Heart left ventricle (tissue), 13 donors: ENCODE data around the gene MACROH2A1.

ENCODE experiments used
- POLR2A ChIP-seq, 2 donors: fragments of 450-650 bp; IDR thresholded peaks; one replicate each; pipeline ENCODE4 v1.6.1; 2017; ENCODE audit warnings: antibody characterized with exemption in 2 of 2, mild to moderate bottlenecking in 2 of 2, moderate library complexity in 2 of 2
- TF ChIP-seq, protein P1 (sequence below), 12 donors: fragments of 200-600 bp; sonication (generic) in 4 of 12; IDR thresholded peaks; one replicate each; pipeline versions ENCODE4 v1.5.0 to v1.8.0; 2018 to 2022; ENCODE audit warnings: antibody characterized with exemption in 12 of 12, mild to moderate bottlenecking in 5 of 12
- donor health status: ischemic (EF 13 %, LVEDD 7.1; RV severe dilation, severe dysfunction).
- donor health status: DM: no; HTN: yes; CAD: no.
- donor health status: DM: no; HTN: no; CAD: no.
- donor health status: ischemic (EF 25% LVEDD 6.9; RV normal size, moderate dysfunction).
- donor health status: ischemic (EF 25% LVEDD 5.7; RV mildly dilated, moderate dysfunction).
- donor health status: ischemic (EF 35%, LVEDD 5.7; RV mildly dilated, moderate dysfunction).
- donor health status: nonischemic (EF 11% LVEDD 7.7; RV severe dilation, severe dysfunction).
- donor health status: DM: yes; HTN: yes; CAD: no.
- donor health status: PGD.
- donor health status: ischemic (EF 29% LVEDD 5.4; RV normal size, mild dysfunction).
- donor health status: nonischemic (EF 23%, LVEDD 6.1; RV moderate dilation, normal function).

DNA sequence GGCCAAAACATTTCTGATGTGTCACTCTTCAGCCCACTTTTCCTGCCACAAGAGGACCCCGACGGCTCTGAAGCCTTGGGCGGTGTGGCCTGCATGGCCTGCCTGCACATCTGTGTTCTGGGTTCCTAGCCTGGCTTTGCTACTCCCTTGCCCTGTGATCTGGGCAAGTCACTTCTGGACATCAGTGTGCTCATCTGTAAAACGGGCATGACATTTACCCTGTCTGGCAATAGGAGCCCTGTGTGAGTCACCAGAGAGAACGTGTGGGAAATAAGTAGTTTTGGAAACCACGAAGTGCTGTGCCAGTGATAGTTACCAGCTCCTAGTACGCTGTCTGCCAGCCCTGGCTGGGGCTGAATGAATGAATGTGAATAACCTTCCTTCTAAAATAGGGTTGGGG lies 90.8 kb downstream of the MACROH2A1 start:
- TF ChIP-seq, protein P1, sequence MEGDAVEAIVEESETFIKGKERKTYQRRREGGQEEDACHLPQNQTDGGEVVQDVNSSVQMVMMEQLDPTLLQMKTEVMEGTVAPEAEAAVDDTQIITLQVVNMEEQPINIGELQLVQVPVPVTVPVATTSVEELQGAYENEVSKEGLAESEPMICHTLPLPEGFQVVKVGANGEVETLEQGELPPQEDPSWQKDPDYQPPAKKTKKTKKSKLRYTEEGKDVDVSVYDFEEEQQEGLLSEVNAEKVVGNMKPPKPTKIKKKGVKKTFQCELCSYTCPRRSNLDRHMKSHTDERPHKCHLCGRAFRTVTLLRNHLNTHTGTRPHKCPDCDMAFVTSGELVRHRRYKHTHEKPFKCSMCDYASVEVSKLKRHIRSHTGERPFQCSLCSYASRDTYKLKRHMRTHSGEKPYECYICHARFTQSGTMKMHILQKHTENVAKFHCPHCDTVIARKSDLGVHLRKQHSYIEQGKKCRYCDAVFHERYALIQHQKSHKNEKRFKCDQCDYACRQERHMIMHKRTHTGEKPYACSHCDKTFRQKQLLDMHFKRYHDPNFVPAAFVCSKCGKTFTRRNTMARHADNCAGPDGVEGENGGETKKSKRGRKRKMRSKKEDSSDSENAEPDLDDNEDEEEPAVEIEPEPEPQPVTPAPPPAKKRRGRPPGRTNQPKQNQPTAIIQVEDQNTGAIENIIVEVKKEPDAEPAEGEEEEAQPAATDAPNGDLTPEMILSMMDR (IDR thresholded peaks at IDR 0.05) = no peak
- no peak for TF ChIP-seq POLR2A (IDR thresholded peaks at IDR 0.05)
